Activated CD8-positive, alpha-beta memory T cell treated with anti-CD3 and anti-CD28 coated beads, Interleukin-2, amount 50 U/mL, for 24 hours (primary cell): Measurements from ENCODE around the gene GOLT1A.

Source experiments
- DNase-seq: peaks from one replicate; pipeline ENCODE4 v3.0.0-alpha.2; 2020; ENCODE audit errors: extremely low read depth

Gene GOLT1A

DNA sequence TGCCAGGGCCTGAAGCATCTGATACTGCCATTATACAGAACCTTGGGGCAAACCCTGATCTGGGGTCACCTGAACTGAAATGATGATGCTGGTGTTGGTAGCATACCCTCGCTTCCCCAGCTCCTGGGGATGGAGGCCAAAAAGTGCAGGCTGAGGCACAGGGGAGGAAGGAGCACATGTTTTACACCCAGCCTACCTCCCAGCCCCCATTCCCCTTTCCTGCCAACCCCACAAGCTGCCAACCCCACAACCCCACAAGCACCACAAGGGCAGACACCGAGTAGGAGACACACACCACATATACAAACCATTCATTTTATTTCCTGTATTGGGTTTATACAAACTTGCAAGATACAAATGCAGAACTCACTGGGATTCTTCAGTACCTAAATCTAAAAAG lies 4.8 kb upstream of the GOLT1A start:
- no peak for DNase-seq

DNA sequence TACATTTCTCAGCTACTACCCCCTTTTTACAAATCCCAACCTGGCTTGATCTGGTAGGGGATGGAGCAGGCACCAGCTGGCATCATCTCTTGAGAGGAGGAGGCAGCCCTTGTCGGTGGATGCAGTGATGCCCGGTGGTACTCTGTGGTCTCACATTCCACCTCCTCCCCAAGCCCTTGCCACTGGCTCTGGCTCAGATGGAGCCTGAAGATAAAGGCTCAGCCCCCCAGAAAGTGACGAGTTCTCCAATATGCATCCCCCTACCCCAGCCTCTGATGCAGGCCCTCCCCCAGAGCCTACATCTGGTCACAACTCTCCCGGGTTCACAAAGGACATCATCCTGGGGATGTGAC lies 3.8 kb upstream of the GOLT1A start:
- DNase-seq, result no peak

DNA sequence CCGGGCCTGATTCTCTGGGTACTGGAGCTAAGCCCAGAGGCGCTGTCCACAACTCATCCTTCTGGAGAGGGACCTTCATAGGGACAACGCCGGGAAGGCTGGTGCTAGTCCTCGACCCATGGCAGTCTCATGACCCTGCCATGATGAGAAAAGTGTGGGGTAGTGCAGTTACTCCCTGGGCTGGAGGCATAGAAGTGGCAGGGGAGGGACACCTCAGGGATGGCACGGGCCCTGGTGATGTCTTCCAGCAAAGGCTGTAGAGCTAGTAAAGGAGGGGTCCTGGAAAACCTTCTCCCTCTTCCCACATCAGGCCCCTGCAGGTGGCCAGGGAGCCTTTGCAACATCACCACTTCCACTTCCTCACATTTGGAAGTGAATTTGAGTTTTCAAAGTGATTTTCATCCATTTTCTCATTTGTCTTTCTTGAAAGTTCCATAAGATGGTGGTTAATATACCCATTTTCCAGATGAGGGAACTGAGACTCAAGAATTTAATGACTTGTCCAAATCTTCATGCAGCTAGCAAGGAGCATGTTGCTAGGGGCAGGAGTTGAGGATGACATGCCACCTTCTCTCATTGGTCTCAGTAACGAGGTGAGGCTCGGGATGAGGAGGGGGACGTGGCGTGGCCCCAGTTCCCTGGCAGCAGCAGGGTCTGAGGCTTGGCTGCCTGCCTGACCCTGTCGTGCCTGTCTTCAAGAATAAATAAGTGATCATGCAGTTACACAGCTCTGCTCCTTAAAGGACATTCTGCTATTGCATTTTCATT lies 3.3 kb upstream of the GOLT1A start:
- no peak for DNase-seq

DNA sequence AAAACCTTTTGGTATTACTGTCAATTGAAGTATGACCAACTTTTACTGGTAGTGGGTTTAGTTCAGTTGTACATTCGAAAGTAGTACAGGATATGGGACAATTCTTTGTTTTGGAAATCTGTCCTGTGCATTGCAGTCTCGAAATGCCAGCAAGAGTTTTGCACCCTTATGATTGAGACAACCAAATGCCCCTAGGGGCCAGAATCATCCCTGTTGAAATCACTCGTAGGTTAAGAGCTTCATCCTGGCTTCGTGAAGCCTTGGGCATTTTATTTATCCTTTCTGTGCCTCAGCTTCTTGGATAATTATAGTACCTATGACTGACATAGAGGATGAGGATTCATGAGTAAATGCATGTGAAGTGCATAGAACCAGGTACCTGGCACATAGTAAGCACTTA lies 2.4 kb upstream of the GOLT1A start:
- no peak for DNase-seq

DNA sequence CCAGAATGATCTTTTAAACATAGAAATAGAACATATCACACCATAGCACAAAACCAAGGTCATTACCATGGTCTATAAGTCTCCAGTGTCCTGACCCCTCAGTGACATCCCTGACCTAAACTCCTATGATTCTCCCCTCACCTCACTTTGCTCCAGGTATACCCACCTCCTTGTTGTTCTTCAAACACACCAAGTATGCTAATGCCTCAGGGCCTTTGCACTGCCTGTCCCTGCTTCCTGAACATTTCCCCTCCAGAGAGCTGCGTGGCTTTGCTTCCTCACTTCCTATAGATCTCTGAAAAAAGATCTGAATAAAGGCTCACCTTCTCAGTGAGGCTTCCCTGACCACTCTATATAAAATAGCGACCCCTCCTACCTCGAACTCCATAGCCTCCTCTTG lies 1.1 kb downstream of the GOLT1A start:
- DNase-seq, result no peak

DNA sequence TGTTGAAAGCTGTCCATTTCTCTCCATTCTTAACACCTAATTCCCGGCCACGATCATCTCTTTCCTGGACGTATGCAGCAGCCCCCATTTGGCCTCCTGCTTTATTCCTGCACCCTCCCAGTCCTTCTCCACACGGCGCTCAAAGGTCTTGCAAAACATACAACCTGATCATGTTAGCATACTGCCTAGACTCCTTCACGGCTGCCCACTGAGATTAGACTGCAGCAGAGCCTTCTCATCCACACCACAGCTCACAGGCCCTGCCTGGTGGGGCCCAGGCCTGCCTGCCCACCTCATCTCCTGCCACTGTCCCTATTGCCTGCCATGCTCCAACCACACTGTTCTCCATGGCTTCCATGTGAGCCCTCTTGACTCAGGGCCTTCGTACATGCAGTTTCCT lies 2.7 kb downstream of the GOLT1A start:
- no peak for DNase-seq

DNA sequence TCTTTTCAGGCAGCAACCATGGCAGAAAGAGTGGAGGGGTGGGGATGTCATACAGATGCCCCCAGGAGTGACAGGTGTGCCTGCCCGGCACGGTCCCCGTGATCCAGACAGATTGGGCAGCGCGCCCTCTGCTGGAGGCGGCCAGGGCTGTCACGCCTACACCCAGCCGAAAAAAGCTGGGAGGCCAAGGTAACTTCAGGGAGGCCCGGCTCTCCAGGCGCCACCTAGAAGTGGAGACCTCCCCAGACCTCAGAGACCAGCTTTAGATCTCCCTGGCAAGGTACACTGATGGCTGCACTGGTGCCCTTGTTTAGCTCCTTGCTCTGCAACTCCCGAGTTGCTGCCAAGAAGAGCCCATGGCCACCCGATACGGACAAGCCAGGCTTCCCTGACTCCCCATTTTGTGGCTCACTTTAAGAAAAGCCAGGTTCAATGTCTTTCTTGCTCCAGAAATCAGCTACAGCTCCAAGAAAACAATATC lies 6.6 kb downstream of the GOLT1A start:
- peak; percentile 57 for DNase-seq

DNA sequence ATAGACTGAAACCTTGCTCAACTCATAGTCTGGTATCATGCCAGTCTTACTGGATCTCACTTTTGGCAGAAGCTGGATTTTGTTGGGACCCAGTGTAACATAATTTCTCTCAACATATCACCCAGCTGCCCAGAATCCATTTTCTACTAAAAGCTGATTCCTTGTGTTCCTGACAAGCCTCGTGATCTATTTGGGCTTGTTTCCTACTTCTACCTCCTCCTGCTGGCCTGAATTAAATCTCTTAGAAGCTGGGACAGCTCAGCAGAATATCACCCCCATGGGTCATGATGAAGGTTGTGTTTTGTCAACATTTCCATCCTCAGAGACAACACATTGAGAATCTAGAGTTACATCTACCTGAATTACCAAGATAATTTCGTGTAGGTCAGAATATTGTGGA lies 7.7 kb downstream of the GOLT1A start:
- DNase-seq, result no peak

DNA sequence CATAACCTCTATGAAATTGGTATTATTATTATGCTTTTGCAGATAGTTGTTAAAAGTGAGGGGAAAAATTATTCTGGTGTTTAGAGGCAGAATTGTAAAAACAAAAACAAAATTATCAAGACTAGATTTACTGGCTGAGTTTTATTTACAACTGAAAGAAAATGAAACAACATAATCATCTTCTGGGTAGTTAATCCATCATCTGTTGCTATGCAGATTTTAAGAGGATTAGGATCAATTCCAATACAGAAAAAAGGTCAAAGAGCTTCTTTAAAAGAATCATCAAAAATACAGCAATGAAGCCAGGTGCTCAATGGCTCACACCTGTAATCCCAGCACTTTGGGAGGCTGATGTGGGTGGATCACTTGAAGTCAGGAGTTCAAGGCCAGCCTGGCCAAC lies 8.3 kb downstream of the GOLT1A start:
- DNase-seq, result no peak

DNA sequence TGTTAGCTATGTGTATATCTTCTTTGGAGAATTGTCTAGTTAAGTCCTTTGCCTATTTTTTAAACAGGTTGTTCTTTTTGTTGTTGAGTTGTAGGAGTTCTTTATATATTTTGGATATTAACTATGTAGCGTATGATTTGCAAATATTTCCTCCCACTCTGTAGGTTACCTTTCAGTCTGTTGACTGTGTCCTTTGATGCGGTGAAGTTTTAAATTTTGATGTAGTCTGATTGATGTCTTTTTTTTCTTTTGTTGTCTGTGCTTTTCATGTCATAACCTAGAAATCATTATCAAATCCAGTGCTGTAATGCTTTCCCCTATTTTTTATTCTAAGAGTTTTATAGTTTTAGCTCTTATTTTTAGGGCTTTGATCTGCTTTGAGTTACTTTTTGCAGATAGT lies 8.8 kb downstream of the GOLT1A start:
- DNase-seq, result no peak

DNA sequence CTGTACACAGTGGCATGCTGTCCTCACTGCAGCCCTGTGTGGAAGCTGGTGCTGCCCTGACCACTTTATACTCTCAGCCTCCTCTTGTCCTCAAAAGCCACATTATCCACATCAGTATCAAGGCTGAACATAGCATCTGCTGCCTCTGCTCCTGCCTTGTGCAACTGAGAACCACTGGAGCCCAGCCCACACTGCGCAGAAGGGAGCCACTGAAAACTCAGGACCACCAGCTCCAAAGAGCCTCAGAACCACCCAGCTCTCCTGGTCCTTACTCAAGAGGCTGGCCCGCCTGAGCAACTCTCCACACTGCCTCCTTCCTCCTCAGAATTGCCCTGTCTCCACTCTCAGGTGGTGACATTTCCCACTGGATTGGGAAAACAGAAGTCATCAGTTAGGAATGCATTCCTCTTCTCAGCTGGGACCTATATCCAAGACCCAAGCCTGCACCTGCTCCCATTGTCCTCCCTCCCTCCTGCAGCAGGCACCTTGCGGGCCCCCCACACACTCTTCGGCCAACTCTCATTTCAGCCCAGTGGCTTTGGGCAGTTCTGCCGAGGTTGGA lies 10.5 kb downstream of the GOLT1A start:
- DNase-seq, result no peak

DNA sequence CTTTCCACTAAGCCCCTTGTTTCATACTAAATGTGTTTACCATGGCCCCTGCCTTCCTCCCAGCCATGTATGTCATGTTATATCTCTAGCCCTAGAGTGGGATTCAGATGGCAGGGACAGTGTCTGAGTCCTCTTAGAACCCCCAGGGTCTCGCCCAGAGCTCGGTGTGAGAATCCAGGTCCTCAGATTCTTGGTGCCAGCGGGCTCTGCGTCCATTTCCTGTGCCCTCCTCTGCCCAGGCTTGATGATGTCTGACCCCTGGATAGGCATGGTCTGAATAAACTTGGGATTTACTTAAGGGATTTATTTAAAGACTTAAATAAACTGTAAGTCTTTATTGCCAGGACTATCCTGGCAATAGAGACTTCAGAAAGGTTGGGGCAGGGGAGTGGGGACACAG lies 11.3 kb downstream of the GOLT1A start:
- no peak for DNase-seq

DNA sequence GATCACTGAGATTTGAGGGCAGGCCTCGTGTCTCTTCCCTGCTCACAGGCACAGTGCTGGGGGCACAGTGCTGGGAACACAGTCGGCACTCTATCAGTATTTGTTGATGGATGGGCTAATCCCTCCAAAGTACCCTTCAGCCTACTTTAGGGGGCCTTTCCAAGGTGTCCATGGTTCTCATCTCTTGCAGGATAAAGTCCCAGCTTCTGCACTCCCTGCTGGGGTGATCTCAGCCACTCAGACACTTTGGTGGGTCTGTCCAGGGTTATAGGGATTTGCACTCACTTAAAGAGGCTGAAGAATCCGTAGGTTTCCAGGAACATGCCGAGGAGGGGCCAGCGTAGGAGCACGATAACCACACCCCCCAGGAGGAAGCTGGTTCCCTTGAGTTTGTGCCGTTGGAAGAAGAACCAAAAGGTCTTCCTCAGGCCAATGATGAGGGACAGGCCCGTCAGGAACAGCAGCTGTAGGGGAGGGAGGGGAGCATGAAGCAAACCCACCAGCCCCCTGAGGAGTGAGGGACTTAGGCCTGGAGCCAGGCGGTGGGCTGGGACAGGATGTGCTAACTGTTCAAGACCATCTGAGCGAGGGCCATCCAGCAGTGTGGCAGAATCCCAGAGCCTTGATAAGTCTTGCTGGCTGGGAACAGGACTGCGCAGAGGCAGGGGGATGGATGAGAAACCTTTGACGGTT lies 12.3 kb downstream of the GOLT1A start:
- no peak for DNase-seq

DNA sequence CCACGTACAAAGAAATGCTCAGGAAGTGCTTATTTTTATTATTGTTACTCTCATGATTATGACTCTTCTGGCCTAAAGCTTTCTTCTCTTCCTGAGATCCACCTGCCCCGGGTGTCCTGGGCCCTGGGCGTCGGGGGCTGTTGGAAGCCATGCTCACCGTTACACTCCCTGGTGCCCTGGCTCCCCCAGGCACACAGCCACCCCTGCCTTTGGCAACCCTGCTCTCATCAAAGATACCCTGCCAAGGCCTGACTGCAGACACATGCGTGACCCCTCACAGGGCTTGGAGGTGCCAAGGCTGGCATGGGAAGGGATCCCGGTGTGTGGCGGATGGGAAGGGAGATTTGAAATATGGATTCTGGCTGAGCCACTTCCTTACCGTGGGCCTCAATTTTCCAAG lies 14.2 kb downstream of the GOLT1A start:
- no peak for DNase-seq

DNA sequence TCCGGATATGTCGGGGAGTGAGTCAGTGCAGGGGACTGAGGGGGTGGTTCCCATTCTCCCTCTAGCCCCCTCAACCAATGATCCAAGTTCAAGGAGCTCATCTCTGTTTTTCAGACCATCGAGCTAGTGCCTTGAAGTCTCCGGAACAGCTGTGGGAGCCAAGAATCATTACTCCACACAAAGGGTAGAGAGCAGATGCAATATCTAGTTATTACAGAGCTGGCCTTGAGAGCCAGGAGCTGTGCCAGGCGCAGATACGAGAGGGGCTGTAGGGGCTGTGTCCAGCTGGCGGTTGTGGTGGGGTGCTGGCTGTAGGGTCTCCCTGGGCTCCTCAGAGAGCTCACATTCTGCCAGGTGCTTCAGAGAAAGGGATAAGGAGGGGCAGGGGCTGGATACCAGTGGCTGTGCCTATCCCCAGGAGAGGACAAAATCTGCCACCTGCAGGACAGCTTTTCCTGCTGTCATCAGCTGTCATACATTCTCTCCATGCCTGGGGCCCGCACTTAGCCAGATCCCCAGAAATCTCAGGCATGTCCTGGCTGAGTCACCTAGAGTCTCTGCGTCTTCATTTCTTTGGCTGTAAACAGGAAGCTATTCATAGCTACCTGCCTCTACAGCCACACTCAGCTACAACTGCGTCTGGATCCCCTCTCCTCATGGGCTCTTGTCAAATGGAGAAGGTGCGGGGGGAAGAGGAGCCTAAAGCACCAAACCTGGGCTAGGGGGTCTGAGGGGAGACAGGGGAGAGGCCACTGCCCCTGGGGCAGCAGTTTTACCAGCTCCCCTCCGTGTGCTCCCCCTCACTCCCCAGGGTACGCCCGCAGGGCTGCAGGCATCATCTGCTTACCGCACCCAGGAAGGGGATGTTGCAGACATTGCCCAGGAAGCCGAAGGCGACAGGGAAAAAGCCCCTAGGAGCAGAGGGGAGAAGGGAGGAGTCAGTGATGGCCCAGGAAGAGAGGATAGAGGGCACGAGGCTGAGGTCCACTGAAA lies 15.1 kb downstream of the GOLT1A start:
- no peak for DNase-seq

DNA sequence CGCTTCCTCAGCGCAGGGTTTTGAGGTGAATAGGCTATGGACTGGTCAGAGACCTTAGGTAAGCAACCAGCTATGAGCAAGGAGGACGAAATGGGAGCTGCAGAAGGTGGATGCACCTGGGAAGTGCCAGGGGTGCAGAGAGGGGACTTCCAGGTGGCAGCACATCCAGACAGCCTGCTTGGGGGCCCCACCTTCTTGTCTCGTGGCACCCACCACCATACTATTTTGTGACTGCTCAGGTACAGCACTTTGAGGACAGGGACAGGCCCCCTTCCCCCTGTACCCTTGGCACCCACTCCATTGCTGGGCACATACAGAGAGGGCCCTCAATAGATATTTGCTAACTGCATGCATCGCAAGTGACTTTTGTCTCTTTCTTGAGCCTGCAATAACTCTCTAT lies 16.7 kb downstream of the GOLT1A start:
- DNase-seq, result no peak

DNA sequence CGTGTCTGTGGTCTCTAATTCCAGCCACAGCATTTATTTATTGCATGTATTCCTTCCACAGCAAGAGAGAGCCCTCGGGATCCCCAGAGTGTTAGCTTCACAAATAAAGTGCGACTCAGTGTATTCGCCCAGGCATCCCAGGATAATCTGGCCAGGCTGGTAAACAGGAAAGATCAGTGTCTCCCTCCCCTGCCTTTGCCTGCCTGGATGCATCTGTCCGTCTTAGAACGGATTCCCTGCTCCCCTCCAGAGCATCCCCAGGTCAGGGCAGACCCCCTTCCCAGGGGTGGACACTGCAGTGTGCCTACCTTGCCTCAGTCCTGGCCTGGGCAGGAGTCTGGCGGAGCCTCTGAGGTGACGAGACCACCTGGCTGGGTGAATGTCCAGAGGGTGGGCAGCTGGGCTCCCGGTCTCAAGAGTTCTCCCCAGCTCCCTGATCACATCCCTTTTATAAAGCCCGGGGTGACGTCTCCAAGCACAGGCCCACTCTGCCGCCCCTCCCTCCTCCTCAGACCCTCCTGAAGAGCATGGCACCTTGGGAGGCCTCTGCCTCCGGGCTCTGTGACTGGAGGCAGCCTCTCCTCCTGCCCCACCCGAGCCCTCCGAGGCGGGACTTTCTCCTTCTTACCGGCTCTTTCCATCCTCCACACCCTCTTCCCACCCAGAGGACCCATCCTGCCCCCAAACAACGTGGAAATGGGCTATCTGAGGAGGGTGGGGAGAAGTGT lies 17.6 kb downstream of the GOLT1A start, which contains the start of gene KISS1:
Gene KISS1, minus strand, starts transcription at position 424 of the 728 bp plus-strand sequence. CDS start 3,615 bp downstream, outside the sequence.
- DNase-seq, result no peak

DNA sequence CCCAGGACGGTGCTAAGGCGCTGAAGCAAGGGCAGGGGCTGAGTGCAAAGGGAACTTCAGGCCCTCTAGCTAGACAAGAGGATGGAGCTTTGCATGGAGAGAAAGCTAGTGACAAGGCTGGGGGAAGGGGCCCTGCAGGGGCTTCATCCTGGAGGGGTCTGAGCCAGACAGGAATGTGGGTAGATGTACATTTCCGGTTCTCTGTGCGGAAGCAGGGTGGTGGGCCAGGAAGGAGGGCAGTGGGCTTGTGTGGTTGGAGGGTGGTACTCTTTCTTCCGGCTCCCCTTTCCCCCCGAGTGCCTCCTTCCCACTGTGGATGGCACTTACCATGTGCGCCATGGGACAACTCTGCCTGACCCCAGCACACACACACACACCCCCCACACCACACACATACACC lies 19.0 kb downstream of the GOLT1A start:
- no peak for DNase-seq

DNA sequence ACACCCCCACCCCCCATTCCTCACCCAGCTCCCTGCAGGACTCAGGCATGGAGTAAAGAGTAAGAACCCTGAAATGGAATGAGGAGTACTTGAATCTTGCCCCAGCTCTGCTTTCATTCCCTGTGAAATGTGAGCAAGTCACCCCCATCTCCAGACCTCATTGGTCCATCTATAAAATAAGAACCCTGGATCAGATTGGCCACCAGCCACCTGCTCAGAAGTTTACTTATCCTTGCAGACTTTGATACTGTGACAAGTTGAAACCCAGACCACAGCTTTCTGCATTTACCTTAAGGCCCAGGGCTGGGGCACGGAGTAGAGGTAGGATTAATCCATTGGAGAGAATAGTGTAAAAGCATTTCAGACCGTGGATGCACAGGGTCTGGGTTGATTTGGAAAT lies 19.7 kb downstream of the GOLT1A start:
- DNase-seq, result no peak

DNA sequence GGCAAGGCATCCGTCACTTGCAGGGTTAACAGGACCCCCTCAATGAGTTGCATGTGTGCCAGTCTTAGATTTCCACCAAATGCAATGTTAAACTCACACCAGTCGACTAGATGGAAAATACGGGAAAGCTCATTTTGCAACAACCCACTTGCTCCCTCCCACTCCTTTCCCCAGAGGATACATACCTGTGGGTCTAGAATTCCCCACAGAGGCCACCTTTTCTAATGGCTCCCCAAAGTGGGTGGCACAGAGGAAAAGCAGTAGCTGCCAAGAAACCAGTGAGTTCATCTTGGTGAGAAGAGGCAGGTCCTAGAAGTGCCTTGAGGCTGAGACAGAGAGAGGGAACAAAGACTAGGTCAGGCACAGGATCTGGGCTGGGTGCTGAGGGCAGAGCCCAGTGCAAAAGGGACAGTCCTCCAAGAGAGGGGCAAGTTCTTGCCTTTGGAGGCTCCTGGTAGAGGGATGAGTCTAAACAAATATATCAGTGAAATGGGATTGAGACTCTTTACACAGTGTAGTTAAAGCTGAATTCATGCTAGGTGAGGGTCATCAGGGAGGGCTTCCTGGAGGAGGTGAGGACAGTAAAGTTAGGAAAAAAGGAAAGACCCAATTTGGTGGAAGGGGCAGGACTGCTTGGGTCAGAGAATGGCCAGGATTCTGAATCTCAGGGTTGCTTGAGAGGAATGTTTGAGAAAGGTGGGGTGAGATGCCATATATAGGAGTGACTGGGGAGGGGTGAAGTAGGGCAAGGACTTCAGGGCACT lies 21.0 kb downstream of the GOLT1A start:
- no peak for DNase-seq
